ENCODE data around the gene TRIM34. TPM values are rescaled to one million over a fixed set of nuclear protein-coding genes. Genes with fewer than 3 reads are reported as not detected.
A peak's percentile ranks its signal among the peaks of the same experiment; 100 is the strongest.

Gene TRIM34
- total and polyA plus RNA-seq, 3 donors from 2014 or later = 6.5 to 7.6 (median 6.5) TPM

- no peak for TF ChIP-seq POLR2A (IDR thresholded peaks at IDR 0.05)
- no peak for TF ChIP-seq CTCF (IDR thresholded peaks at IDR 0.05)
- WGBS, 2 donors = 65 to 70% methylated on average over 3 of the region's 3 CpGs
- Histone ChIP-seq H3K36me3 (ENCODE audit: low read depth, missing control alignments) (no peaks in the 10 kb centered on the region), H3K9me3 (no peaks in the 10 kb centered on the region), H3K4me1 (no peaks in the 10 kb centered on the region), H3K27ac (peak overlapping the region in 1 of 2 donors; percentile 97), H3K27me3 (no peaks in the 10 kb centered on the region), H3K4me3 (peak overlapping the region in 1 of 2 donors; percentile 4)
- intact Hi-C loops (cut with DNase I; ENCODE audit: low total_unique reads) = no loop called here
- no peak for DNase-seq
These were observed 67.2 kb downstream of the TRIM34 start for GRCh38 chr11:5691964-5692361.

Other genes with a start within 250 kb of the TRIM34 start
- not detected for gene OR51M1, start 241.2 kb upstream of the TRIM34 start, total RNA-seq
- gene OR51M1, start 241.2 kb upstream of the TRIM34 start, polyA plus RNA-seq (ENCODE audit: insufficient read depth, low read depth, low replicate concordance) = not detected
- not detected for gene OR51Q1, start 202.9 kb upstream of the TRIM34 start, total RNA-seq
- not detected for gene OR51Q1, start 202.9 kb upstream of the TRIM34 start, polyA plus RNA-seq (ENCODE audit: insufficient read depth, low read depth, low replicate concordance)
- gene OR51I1, start 183.5 kb upstream of the TRIM34 start, total RNA-seq = 1 to 10 TPM in 1 of 2 donors, under 1 TPM in 1; 0.74 to 1.1 TPM
- not detected for gene OR51I1, start 183.5 kb upstream of the TRIM34 start, polyA plus RNA-seq (ENCODE audit: insufficient read depth, low read depth, low replicate concordance)
- not detected for gene OR51I2, start 175.7 kb upstream of the TRIM34 start, total RNA-seq
- gene OR51I2, start 175.7 kb upstream of the TRIM34 start, polyA plus RNA-seq (ENCODE audit: insufficient read depth, low read depth, low replicate concordance) = not detected
- gene OR52D1, start 136.3 kb upstream of the TRIM34 start, total RNA-seq = not detected
- not detected for gene OR52D1, start 136.3 kb upstream of the TRIM34 start, polyA plus RNA-seq (ENCODE audit: insufficient read depth, low read depth, low replicate concordance)
- 100 to 1,000 TPM; 105 to 283 TPM for gene UBQLN3, start 115.0 kb upstream of the TRIM34 start, total RNA-seq
- gene UBQLN3, start 115.0 kb upstream of the TRIM34 start, polyA plus RNA-seq (ENCODE audit: insufficient read depth, low read depth, low replicate concordance) = 336 TPM
- gene UBQLNL, start 108.3 kb upstream of the TRIM34 start, total RNA-seq = 10 to 100 TPM in 1 of 2 donors, 1 to 10 TPM in 1; 8.8 to 38.7 TPM
- gene UBQLNL, start 108.3 kb upstream of the TRIM34 start, polyA plus RNA-seq (ENCODE audit: insufficient read depth, low read depth, low replicate concordance) = 42.8 TPM
- gene OR52H1, start 76.5 kb upstream of the TRIM34 start, total RNA-seq = 1 to 10 TPM; 1.4 to 1.9 TPM
- gene OR52H1, start 76.5 kb upstream of the TRIM34 start, polyA plus RNA-seq (ENCODE audit: insufficient read depth, low read depth, low replicate concordance) = not detected
- not detected for gene OR52B6, start 44.1 kb upstream of the TRIM34 start, total RNA-seq
- not detected for gene OR52B6, start 44.1 kb upstream of the TRIM34 start, polyA plus RNA-seq (ENCODE audit: insufficient read depth, low read depth, low replicate concordance)
- 10 to 100 TPM in 1 of 2 donors, 1 to 10 TPM in 1; 9.1 to 10.6 TPM for gene TRIM6, start 28.4 kb upstream of the TRIM34 start, total RNA-seq
- 20.9 TPM for gene TRIM6, start 28.4 kb upstream of the TRIM34 start, polyA plus RNA-seq (ENCODE audit: insufficient read depth, low read depth, low replicate concordance)
- 10 to 100 TPM; 10.8 to 16.2 TPM for gene TRIM5, start 60.1 kb downstream of the TRIM34 start, total RNA-seq
- gene TRIM5, start 60.1 kb downstream of the TRIM34 start, polyA plus RNA-seq (ENCODE audit: insufficient read depth, low read depth, low replicate concordance) = 8.8 TPM
- 10 to 100 TPM; 25.0 to 30.3 TPM for gene TRIM22, start 64.8 kb downstream of the TRIM34 start, total RNA-seq
- gene TRIM22, start 64.8 kb downstream of the TRIM34 start, polyA plus RNA-seq (ENCODE audit: insufficient read depth, low read depth, low replicate concordance) = 25.0 TPM
- gene OR56B1, start 111.4 kb downstream of the TRIM34 start, total RNA-seq = under 1 TPM; 0.16 to 0.25 TPM
- not detected for gene OR56B1, start 111.4 kb downstream of the TRIM34 start, polyA plus RNA-seq (ENCODE audit: insufficient read depth, low read depth, low replicate concordance)
- 1 to 10 TPM in 1 of 2 donors, not detected in 1; 1.1 TPM for gene OR52N4, start 129.2 kb downstream of the TRIM34 start, total RNA-seq
- gene OR52N4, start 129.2 kb downstream of the TRIM34 start, polyA plus RNA-seq (ENCODE audit: insufficient read depth, low read depth, low replicate concordance) = 0.44 TPM
- 1 to 10 TPM; 2.0 to 2.5 TPM for gene OR52N5, start 158.4 kb downstream of the TRIM34 start, total RNA-seq
- not detected for gene OR52N5, start 158.4 kb downstream of the TRIM34 start, polyA plus RNA-seq (ENCODE audit: insufficient read depth, low read depth, low replicate concordance)
- gene OR52N1, start 166.3 kb downstream of the TRIM34 start, total RNA-seq = 1 to 10 TPM; 1.6 to 1.7 TPM
- not detected for gene OR52N1, start 166.3 kb downstream of the TRIM34 start, polyA plus RNA-seq (ENCODE audit: insufficient read depth, low read depth, low replicate concordance)
- not detected for gene OR52N2, start 183.9 kb downstream of the TRIM34 start, total RNA-seq
- gene OR52N2, start 183.9 kb downstream of the TRIM34 start, polyA plus RNA-seq (ENCODE audit: insufficient read depth, low read depth, low replicate concordance) = 0.44 TPM
- 1 to 10 TPM; 1.2 to 1.4 TPM for gene OR52E6, start 216.9 kb downstream of the TRIM34 start, total RNA-seq
- not detected for gene OR52E6, start 216.9 kb downstream of the TRIM34 start, polyA plus RNA-seq (ENCODE audit: insufficient read depth, low read depth, low replicate concordance)
- gene OR52E8, start 232.7 kb downstream of the TRIM34 start, total RNA-seq = 1 to 10 TPM; 3.0 to 4.6 TPM
- gene OR52E8, start 232.7 kb downstream of the TRIM34 start, polyA plus RNA-seq (ENCODE audit: insufficient read depth, low read depth, low replicate concordance) = not detected

All from testis (tissue), 3 donors.